OCI-LY3 (cell line): Measurements from ENCODE around the gene GORASP1.

Source experiments
- CTCF ChIP-seq: fragments of 200-600, 300-600 bp; sonication (generic); IDR thresholded peaks from 2 replicates; pipeline ENCODE4 v1.5.1; 2014; ENCODE audit warnings: antibody characterized with exemption, low read length, low read depth
- EZH2phosphoT487 ChIP-seq: fragments of 200-600 bp; shearing (Covaris generic); IDR thresholded peaks from 2 replicates; pipeline ENCODE4 v1.6.1; 2018; ENCODE audit warnings: antibody characterized with exemption, mixed run types, low read depth

- TF ChIP-seq CTCF (no peak), EZH2phosphoT487 (no peak)
Observed at GRCh38 chr3:39132096-39133092, 25.0 kb upstream of the GORASP1 start.
